ENCODE measurements around the gene FGD4. TPM values are rescaled to one million over a fixed set of nuclear protein-coding genes. Genes with fewer than 3 reads are reported as not detected.

The FGD4 gene
- total RNA-seq, 1 experiment from 2014 or later, result 54.3 TPM

- no peak overlapping the region for H4K8ac ChIP-seq (replicated peaks; ENCODE audit: insufficient read length, low read depth, low read length)
- no peak overlapping the region for H3K27ac ChIP-seq (ENCODE audit: insufficient read length, low read depth, low read length)
- peaks cover 14 to 16% of the 10 kb centered on the region in 2 experiments for H3K4me1 Mint-ChIP-seq
- no peak overlapping the region for H2BK20ac ChIP-seq (ENCODE audit: low read depth, low read length, poor library complexity, severe bottlenecking)
- no peaks in the 10 kb centered on the region for H3K27me3 ChIP-seq (ENCODE audit: insufficient read depth, low read length)
- H3K27ac Mint-ChIP-seq, result peak overlapping the region in 1 of 3 experiments; percentile 36; a peak in 2 of 7 replicates
- no peak overlapping the region for H3K4me3 Mint-ChIP-seq
- H2AFZ ChIP-seq (ENCODE audit: low read length), result no peak overlapping the region
- H3K9me3 ChIP-seq (ENCODE audit: control insufficient read depth, low read depth, low read length), result no peaks in the 10 kb centered on the region
- no peak overlapping the region for H3K4me2 ChIP-seq (ENCODE audit: insufficient read depth, insufficient read length, low read length)
- no peak overlapping the region for H2BK120ac ChIP-seq (ENCODE audit: low read depth, low read length, poor library complexity, severe bottlenecking)
- DNase-seq, result no peak
- H3K23me2 ChIP-seq (ENCODE audit: insufficient read length, low read depth, low read length, poor library complexity, severe bottlenecking), result no peaks in the 10 kb centered on the region
- peaks cover 3% of the 10 kb centered on the region; the same call in 1 of the 2 replicates for H3K79me2 ChIP-seq (ENCODE audit: insufficient read depth, low read length)
- H3T11ph ChIP-seq (ENCODE audit: low read length), result no peak overlapping the region
- no peak overlapping the region for H2BK15ac ChIP-seq (ENCODE audit: low read depth, low read length)
- H3K27me3 Mint-ChIP-seq (ENCODE audit: low read depth), result no peaks in the 10 kb centered on the region; the same call in 1 of the 2 replicates
- no peak overlapping the region for H3K14ac ChIP-seq (ENCODE audit: insufficient read depth, low read length)
- H3K9me3 Mint-ChIP-seq, result no peaks in the 10 kb centered on the region
- no peak overlapping the region for H2BK12ac ChIP-seq (ENCODE audit: insufficient read length, low read depth, low read length)
- peaks cover 3% of the 10 kb centered on the region; the same call in 1 of the 2 replicates for H3K4me1 ChIP-seq (ENCODE audit: insufficient read depth, low read length)
- H4K91ac ChIP-seq (ENCODE audit: insufficient read length, low read depth, low read length), result no peak overlapping the region
- WGBS (ENCODE audit: extremely low coverage, insufficient read length, low lambda C conversion rate), result no CpG with 5 or more reads among the region's 2 CpGs
- H2AK5ac ChIP-seq (ENCODE audit: insufficient read length, low read length), result no peak overlapping the region
- no peak overlapping the region for H3K23ac ChIP-seq (ENCODE audit: insufficient read length, low read depth, low read length)
- no peak overlapping the region for H3K4ac ChIP-seq (ENCODE audit: low read depth, low read length)
- H2BK5ac ChIP-seq (ENCODE audit: insufficient read length, low read length), result no peak overlapping the region
- no peak overlapping the region for H3K9ac ChIP-seq (ENCODE audit: extremely low read depth, insufficient read length, low read length)
- H3K18ac ChIP-seq (ENCODE audit: insufficient read length, low read depth, low read length), result no peak overlapping the region
- H3K36me3 Mint-ChIP-seq (ENCODE audit: insufficient read depth in 1 of 3, low read depth in 3 of 3), result peaks cover 0 to 14% (median 6%) of the 10 kb centered on the region in 3 experiments; a peak in 5 of 7 replicates
- TF ChIP-seq CTCF (conservative IDR thresholded peaks at IDR 0.05), result no peak
- H3K79me1 ChIP-seq (ENCODE audit: insufficient read depth, low read depth, low read length, poor library complexity, severe bottlenecking), result peaks cover 7% of the 10 kb centered on the region
- H4K20me1 ChIP-seq (ENCODE audit: control insufficient read depth, insufficient read depth, insufficient read length), result no peaks in the 10 kb centered on the region
- H4K5ac ChIP-seq (ENCODE audit: insufficient read length, low read depth, low read length), result no peak overlapping the region
- no peak overlapping the region for H3K56ac ChIP-seq (ENCODE audit: insufficient read length, low read depth, low read length)
Observed at GRCh38 chr12:32488132-32488531, 88.8 kb downstream of the FGD4 start.
